G401 (cell line): Measurements from ENCODE around the gene FAM20B. TPM values are rescaled to one million over a fixed set of nuclear protein-coding genes. Genes with fewer than 3 reads are reported as not detected.
A peak's percentile ranks its signal among the peaks of the same experiment; 100 is the strongest.
"Not testable (repeated sequence)": the region's sequence is repeated elsewhere in the genome, so short reads cannot be mapped to it uniquely, and the experiment has no call there.

Experiments
- DNase-seq: peaks from one replicate; pipeline ENCODE4 v3.0.0-alpha.2; 2015; ENCODE audit warnings: low spot score
- in situ Hi-C: cut with HindIII; loops from 2 replicates; pipeline ENCODE4 v1.10.0; 2016; ENCODE audit warnings: low sequenced_read_pairs, mixed read lengths
- total RNA-seq: library from RNA; depleted of rRNA; stranded (reverse); fragments of >200 nt; shearing (Covaris generic); gene quantifications from 2 replicates; pipeline ENCODE4 v1.2.3, GENCODE V29; 2014; rRNA removed

The FAM20B gene
- total RNA-seq, result 9.3 and 19.7 TPM in 2 replicates

- in situ Hi-C loops, result no loop called here
- peak; percentile 91 for DNase-seq
Observed at GRCh38 chr1:179025125-179025974, at the start of gene FAM20B. Gene FAM20B (plus strand): TSS chr1:179025894. CDS start chr1:179043848, 17,954 bp downstream.

- in situ Hi-C loops, result no loop called here
- DNase-seq, result no peak
Observed at GRCh38 chr1:178976541-178976940, 49.2 kb upstream of the FAM20B start.

- no peak for DNase-seq
- in situ Hi-C loops, result no loop called here
Observed at GRCh38 chr1:178986204-178986603, 39.5 kb upstream of the FAM20B start.

- in situ Hi-C loops, DNase-seq: not testable (repeated sequence)
Observed at GRCh38 chr1:178988198-178988597, 37.5 kb upstream of the FAM20B start.

DNA sequence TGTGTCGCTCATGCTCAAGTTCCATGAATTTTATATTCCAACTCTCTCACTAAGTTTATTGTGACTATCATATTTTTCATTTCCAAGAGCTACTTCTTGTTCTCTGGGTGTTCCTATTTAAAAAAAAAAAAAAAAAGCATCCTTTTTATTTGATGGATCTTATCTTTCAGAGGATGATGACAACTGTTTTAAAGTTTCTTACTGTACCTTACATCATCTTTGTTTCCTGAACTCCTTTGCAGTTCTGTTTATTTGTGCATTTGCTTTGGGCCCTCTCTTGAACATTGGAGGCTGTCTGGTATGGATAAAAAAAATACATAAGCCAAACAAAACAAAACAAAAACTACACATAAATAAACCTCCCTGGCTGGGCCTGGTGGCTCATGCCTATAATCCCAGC is 32.1 kb upstream of the FAM20B start:
- in situ Hi-C loops, result no loop called here
- no peak for DNase-seq

DNA sequence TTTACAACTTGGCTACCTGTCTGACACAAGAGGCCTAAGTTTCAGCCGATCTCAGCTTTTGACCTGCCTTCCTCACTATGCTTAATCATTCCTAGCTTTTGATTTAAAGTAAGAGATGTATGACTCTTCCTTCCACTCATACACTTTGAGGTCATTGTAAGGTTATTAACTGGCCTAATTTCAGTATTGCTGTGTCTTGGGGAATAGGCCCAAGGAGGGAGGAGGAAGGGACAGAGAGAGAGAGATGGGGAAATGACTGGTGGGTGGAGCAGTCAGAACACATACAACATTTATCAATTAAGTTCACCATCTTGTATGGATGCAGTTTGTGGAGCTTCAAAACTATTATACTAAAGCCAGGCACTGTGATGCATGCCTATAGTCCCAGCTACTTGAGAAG is 28.3 kb upstream of the FAM20B start:
- DNase-seq, result no peak
- in situ Hi-C loops, result no loop called here

DNA sequence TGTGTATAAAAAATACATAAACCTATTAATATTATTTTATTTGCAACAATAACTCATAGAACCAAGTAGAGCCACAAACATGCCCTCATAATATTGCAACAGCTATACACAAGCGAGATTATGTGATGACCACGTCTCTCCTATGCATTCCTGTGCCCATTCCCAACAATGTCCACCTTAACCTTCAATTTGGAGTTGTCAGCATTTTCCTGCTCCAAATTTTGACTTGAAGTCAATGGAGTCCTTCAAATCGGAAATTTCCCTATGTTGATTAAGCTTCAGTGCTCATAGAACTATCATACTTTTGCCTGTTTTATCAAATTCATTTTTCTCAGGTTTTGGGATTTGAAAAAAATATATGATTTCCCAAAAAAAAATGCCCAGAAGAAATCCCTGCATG is 27.4 kb upstream of the FAM20B start:
- no peak for DNase-seq
- in situ Hi-C loops, result no loop called here

DNA sequence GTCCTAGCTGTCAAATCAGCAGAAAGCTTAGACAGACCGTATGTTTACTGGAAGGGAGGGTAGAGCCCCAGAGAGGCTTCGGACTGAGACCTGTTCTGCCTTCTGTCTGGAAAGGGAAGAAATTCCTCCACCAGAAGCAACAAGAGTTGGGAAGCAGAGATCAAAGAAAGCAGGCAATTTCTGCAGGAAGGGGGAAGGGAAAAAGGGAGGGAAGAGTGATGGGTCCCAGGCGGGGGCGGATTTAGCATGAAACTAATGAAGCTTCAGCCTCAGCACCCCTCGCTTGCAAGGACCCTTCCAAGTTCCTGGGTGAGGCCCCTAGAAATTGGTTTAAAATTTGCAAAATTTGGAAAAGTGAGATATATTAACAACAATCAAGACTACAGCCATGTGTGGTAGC is 26.6 kb upstream of the FAM20B start:
- no peak for DNase-seq
- in situ Hi-C loops, result no loop called here

- no peak for DNase-seq
- in situ Hi-C loops, result no loop called here
Observed at GRCh38 chr1:179001451-179001850, 24.2 kb upstream of the FAM20B start.

- DNase-seq, in situ Hi-C loops: not testable (repeated sequence)
Observed at GRCh38 chr1:179002064-179002463, 23.6 kb upstream of the FAM20B start.

DNA sequence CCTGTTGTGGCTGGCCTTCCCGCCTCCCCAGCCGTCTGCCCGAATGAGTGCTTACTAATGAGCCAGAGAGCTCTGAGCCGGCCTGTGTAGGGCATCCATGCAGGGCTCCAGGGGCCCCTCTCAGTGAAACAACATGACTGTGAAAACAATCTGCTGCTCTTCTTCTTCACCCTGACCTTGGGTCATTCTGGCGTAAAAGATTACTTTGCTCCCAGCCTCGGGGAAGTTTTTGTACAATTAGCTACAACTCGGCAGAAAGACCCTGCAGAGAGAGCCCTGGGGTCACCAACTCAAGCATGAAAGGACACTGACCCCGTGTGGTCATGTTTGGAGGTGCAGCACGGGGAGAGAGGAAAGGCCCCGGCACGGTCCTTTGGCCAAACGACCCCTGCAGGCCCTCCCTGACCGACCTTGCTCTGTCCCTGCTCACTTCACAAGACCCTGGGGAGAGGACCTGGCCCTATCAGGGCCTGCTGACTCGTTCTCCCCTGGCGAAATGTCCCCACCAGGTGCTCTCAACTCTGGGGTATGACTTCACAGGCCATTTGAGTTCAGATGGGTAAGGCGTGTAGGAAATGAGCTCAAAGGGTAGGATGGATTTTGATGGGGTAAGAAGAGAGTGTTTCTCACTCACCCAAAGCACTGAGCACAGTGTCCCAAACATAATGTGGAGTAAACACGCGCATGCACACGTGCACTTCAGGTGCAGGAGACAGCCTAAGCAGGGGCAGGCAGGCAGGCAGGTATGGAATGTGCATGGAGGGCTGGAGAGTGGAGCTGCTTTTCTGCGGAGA is 22.9 kb upstream of the FAM20B start:
- DNase-seq, result peak; percentile 72
- in situ Hi-C loops, result no loop called here

- DNase-seq, result no peak
- in situ Hi-C loops, result no loop called here
Observed at GRCh38 chr1:179003512-179004066, 22.1 kb upstream of the FAM20B start.

- no peak for DNase-seq
- in situ Hi-C loops, result no loop called here
Observed at GRCh38 chr1:179007233-179007632, 18.5 kb upstream of the FAM20B start.

- in situ Hi-C loops, result no loop called here
- DNase-seq, result no peak
Observed at GRCh38 chr1:179010671-179011070, 15.0 kb upstream of the FAM20B start.

DNA sequence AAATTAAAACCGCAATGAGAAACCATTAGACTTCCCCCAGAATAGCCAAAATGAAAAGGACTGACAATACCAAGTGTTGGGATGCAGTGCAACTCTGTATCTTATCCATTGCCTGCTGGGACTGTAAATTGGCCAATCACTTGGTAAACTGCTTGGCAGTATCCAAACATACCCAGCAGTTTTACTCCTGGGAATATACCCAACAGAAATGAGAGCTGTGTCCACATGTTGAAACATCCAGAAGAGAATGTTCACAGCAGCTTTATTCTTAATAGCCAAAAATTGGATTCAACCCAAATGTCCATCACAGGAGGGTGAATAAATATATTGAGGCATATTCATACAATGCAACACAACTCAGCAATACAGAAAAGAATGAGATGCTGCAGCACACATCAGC is 13.7 kb upstream of the FAM20B start:
- no peak for DNase-seq
- in situ Hi-C loops, result no loop called here

DNA sequence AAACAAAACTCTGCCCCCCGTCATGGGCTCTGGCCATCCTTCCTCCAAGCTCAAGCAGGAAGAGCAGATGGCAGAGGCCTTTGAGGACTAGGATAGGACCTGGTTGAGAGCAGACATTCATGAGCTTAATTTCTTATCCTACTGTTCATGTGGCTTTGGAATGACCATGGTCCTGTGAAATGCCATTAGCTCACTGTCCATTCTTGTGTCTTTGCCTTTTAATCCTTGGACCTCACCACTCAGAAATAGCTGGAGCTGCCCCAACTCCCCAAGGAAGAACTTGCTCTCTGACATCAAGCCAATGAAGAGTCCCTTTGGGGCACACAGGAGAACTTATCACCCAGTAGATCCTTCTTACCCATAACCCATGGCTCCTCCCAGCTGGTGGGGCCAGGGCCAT is 11.6 kb upstream of the FAM20B start:
- no peak for DNase-seq
- in situ Hi-C loops, result no loop called here

GRCh38 chr1:179015396-179015795 is 10.3 kb upstream of the FAM20B start:
- in situ Hi-C loops, result no loop called here
- no peak for DNase-seq

GRCh38 chr1:179016706-179017382 is 8.8 kb upstream of the FAM20B start:
- in situ Hi-C loops, result no loop called here
- DNase-seq, result no peak
